Smooth muscle cell of bladder (primary cell): Measurements from ENCODE around the gene ASB5. TPM values are rescaled to one million over a fixed set of nuclear protein-coding genes. Genes with fewer than 3 reads are reported as not detected.

ENCODE experiments used
- total RNA-seq: library from RNA; depleted of rRNA; stranded (reverse); fragments of >200 nt; gene quantifications from 2 replicates; pipeline ENCODE4 v1.2.3, GENCODE V29; 2014

The ASB5 gene
- total RNA-seq, result 2.4 and 6.4 TPM in 2 replicates

GRCh38 chr4:176268963-176269362 is at the start of gene ASB5:
Gene ASB5 (minus strand): TSS chr4:176269222. CDS start chr4:176269108, 114 bp downstream.

GRCh38 chr4:176195184-176195978 is 73.6 kb downstream of the ASB5 start, which contains the start of gene SPATA4:
Gene SPATA4 (minus strand): TSS chr4:176195585. CDS start chr4:176195562, 23 bp downstream.

Other genes starting within 250 kb of the ASB5 start
- gene WDR17, start 203.4 kb downstream of the ASB5 start, total RNA-seq, result 1.5 and 1.6 TPM in 2 replicates
- 0.28 TPM in 2 replicates for gene SPATA4, start 73.6 kb downstream of the ASB5 start, total RNA-seq
- gene SPCS3, start 50.7 kb upstream of the ASB5 start, total RNA-seq, result 105 and 118 TPM in 2 replicates